ENCODE measurements around the gene DNMT3A.

DNA sequence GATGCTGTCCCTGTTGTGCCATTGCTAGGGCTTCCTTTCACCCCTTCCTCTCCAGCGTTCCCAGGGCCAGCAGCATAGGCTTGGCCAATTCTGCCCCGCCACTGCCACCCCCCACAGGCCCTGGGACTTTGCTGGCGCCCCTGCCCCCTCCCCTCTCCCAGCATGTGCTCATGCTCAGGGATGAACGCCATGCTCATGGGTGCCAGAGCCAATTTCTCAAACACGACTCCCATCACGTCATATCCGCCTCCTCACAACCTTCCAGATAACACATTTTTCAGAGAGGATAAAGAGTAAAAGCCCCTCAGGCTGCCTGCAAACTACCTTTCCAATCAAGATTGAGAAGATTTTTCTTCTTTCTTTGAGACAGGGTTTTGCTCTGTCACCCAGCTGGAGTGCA is 48.6 kb downstream of the DNMT3A start:
- TF ChIP-seq, protein P1, sequence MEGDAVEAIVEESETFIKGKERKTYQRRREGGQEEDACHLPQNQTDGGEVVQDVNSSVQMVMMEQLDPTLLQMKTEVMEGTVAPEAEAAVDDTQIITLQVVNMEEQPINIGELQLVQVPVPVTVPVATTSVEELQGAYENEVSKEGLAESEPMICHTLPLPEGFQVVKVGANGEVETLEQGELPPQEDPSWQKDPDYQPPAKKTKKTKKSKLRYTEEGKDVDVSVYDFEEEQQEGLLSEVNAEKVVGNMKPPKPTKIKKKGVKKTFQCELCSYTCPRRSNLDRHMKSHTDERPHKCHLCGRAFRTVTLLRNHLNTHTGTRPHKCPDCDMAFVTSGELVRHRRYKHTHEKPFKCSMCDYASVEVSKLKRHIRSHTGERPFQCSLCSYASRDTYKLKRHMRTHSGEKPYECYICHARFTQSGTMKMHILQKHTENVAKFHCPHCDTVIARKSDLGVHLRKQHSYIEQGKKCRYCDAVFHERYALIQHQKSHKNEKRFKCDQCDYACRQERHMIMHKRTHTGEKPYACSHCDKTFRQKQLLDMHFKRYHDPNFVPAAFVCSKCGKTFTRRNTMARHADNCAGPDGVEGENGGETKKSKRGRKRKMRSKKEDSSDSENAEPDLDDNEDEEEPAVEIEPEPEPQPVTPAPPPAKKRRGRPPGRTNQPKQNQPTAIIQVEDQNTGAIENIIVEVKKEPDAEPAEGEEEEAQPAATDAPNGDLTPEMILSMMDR (IDR thresholded peaks at IDR 0.05): no peak
- TF ChIP-seq EZH2 (IDR thresholded peaks at IDR 0.05; ENCODE audit: borderline replicate concordance, insufficient read depth, low read depth, low read length, poor library complexity, severe bottlenecking): no peak

Measured in B cell (primary cell).